G401.6 (cell line): ENCODE results near the gene RAB11FIP3.
"Not testable (repeated sequence)": the region's sequence is repeated elsewhere in the genome, so short reads cannot be mapped to it uniquely, and the experiment has no call there.

ENCODE experiments used
- FAIRE-seq: peaks from 2 replicates; lab custom pipeline; 2012; peaks lifted over from hg19 to GRCh38; lab: Jason Lieb, UNC

The RAB11FIP3 gene

DNA sequence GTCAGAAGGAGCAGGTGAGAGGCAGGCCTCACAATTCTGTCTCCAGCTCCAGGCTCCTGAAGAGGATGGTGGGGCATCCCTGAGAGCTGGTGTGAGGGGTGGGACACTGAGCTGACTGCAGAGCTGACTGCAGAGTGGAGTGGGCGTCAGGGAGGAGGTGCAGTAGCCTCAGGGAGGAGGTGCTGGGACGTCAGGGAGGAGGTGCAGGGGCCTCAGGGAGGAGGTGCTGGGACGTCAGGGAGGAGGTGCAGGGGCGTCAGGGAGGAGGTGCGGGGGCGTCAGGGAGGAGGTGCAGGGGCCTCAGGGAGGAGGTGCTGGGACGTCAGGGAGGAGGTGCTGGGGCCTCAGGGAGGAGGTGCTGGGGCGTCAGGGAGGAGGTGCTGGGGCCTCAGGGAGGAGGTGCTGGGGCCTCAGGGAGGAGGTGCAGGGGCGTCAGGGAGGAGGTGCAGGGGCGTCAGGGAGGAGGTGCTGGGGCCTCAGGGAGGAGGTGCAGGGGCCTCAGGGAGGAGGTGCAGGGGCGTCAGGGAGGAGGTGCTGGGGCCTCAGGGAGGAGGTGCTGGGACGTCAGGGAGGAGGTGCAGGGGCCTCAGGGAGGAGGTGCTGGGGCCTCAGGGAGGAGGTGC lies 41.9 kb downstream of the RAB11FIP3 start:
- not testable (repeated sequence) for FAIRE-seq

- FAIRE-seq = no peak
These were observed 42.8 kb downstream of the RAB11FIP3 start for GRCh38 chr16:468068-468821.

DNA sequence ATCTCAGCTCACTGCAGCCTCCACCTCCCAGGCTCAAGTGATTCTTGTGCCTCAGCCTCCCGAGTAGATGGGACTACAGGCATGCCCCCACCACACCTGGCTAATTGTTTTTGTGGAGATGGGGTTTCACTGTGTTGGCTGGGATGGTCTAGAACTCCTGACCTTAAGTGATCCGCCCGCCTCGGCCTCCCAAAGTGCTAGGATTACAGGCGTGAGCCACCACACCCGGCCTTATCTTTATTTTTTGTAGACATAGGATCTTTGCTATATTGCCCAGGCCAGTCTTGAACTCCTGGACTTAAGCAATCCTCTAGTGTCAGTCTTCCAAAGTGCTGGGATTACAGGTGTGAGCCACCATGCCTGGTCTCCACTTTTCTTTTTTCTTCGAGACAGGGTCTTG lies 44.0 kb downstream of the RAB11FIP3 start:
- not testable (repeated sequence) for FAIRE-seq

DNA sequence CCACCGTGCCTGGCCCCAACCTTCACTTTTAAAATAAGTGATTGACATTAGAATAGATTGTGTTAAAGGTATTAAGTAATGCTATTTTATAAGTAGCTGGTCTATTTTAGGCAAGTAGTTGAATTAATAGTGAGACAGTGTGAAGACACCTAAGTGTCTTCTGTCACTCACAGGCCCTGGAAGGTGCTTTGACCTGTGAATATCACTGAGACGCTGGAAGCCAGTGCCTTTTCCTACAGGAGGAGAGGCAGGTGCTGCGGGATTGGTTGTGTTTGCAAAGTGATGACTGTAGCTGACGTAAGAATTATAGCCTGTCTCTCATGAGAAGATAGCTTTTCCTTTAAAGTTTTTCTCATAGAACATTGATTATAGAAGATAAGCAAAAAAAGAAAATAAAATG lies 45.0 kb downstream of the RAB11FIP3 start:
- FAIRE-seq = no peak

GRCh38 chr16:471353-472198 lies 46.1 kb downstream of the RAB11FIP3 start:
- FAIRE-seq = no peak

DNA sequence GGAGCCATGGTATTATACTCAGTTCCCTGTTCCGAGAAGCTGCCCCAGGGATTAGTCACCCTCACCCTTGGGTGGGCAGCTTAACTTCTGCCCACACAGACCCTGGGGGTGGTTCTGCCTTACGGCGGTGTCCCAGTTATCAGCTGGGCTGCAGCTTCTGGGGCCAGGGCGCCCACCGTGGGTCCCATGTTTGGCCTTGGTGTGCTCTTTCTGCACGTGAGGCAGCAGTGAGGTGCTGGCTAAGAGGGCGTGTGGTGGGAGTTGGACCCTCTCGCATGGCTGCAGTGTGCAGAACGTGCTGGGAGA lies 46.7 kb downstream of the RAB11FIP3 start:
- FAIRE-seq = no peak

DNA sequence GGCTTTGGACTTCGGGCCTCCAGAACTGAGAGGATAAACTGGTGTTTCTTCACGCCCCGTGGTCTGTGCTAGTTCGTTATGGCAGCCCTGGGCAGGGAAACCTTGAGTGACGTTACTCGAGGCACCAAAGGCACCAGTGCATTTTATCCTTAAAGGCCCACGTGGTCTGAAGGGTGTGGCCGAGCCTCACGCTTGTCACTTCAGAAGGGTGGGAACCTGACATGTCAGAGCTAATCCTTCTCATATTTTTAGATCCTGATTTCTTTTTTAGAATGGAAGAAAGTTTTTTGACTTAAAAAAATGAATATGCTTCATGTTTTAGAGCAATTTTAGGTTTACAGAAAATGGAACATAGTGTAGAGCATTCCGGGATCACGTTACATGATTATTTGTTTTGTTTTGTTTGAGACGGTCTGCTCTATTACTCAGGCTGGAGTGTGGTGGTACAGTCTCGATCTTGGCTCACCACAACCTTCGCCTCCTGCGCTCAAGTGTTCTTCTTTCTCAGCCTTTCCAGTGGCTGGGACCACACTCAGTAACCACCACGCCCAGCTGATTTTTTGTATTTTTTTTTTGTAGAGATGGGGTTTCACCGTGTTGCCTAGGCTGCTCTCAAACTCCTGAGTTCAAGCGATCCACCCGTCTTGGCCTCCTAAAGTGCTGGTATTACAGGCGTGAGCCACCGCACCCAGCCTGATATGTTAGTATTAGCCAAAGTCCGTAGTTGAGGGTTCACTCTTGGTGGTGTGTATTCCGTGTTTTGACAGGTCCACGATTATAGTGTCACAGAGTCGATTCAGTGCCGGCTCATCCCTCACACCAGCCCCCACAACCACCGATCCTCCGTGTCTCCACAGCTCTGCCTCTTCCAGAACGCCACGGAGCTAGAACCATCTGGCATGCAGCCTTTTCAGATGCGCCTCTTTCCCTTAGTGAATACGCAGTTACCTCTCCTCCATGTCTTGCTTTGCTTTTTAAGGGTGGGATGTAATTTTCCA lies 47.9 kb downstream of the RAB11FIP3 start:
- FAIRE-seq = no peak

GRCh38 chr16:474420-475122 lies 49.1 kb downstream of the RAB11FIP3 start:
- no peak for FAIRE-seq

GRCh38 chr16:476039-476438 lies 50.6 kb downstream of the RAB11FIP3 start:
- no peak for FAIRE-seq

GRCh38 chr16:477301-478157 lies 52.1 kb downstream of the RAB11FIP3 start:
- no peak for FAIRE-seq

GRCh38 chr16:478287-478686 lies 52.8 kb downstream of the RAB11FIP3 start:
- FAIRE-seq = not testable (repeated sequence)

GRCh38 chr16:482468-483185 lies 57.2 kb downstream of the RAB11FIP3 start:
- FAIRE-seq = no peak

- FAIRE-seq = no peak
These were observed 58.1 kb downstream of the RAB11FIP3 start for GRCh38 chr16:483341-484075.

DNA sequence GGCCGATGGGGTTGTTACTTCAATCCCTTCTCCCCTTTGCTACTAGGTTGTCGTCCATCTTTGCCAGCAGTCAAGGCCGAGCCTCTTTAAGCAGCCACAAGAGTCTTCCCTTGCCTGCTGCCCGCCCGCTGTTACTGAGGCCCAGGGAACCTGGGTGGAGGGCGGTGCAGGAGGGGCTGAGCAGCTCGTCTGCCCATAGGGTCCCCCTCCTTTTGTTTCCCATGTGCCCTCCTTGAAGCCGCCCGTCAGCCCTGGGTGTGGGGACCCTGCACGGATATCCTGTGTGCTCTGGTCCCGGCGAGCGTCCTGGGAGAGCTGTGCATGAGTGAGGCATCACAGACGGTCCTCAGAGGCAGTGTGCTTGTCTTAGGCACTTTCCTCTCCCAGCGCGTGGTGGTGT lies 64.2 kb downstream of the RAB11FIP3 start:
- FAIRE-seq = no peak

DNA sequence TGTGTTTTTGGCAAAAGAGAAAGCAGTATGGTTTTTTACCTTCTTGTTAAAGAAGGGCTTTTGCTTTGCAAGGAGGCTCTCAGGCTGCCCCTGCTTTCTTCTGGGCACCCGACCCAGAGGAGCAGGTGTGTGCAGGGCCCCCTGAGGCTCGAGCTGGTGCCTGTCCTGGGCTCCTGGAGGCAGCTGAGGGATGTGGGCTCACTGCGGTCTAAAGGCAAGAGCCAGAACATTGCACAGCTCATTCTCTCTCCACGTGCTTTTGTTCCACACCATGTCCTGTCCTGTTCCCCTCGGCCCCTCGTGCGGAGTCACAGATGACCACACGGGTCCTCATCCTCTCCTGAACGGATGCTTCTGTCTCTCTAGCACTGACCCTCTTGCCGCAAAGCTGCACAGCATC lies 65.3 kb downstream of the RAB11FIP3 start:
- FAIRE-seq = no peak

DNA sequence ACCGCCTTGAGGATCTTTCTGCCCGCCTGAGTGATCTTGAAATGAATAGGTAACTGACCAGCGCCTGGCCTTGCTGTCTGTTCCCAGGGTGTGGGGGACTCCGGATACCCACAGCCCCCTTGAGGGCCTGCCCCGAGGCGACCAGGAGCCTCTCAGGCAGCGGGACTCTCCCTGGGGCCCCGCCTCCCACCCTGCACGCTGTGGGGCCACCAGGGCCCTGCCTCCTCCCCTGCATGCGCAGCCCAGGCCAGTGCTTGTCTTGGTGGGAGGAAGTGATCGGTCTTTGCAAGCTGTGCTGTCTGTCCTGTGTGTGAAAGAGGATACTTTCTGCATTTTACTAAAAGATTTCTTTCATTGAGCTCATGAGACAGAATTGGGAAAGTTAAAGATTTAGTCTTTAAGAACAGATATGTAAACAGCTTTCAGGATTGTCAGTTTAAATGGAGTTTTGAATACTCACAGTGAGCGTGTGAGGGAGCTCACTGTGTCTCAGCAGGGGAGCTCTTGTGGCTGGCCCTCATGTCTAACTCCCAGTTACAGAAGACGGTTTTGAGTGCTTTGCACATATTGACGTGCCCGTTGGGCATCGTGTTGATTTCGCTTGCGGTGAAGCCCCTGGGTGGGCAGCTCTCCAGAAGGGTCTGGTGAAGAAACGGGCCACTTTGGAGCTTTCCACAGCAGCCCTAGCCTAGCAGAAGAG lies 65.9 kb downstream of the RAB11FIP3 start:
- FAIRE-seq = no peak

DNA sequence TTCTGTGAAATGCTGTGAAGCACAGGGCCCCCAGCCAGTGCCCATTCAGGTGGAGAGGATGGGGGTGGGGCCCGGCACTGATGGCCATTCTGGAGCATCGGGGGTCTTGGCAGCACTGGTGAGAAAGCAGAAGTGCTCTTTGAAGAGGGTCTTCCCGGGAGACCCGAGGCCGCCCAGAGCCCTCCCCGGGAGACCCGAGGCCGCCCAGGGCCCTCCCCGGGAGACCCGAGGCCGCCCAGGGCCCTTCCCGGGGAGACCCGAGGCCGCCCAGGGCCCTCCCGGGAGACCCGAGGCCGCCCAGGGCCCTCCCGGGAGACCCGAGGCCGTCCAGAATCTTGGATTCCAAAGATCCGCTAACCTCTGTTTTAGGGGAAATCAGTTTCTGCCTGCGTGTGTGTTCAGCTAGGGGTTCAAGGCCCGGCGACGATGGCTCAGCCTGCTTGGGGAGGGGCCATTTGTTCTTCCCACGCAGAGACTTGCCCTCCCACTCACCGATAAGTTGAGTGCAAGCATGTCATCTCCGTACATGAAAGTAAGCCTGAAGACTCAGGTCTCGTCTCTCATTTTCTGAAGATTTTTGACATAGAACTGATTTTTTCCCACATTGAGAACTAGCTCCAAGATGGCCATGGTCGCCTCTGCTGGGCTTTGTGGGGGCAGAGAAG lies 66.9 kb downstream of the RAB11FIP3 start:
- no peak for FAIRE-seq

GRCh38 chr16:494676-495075 lies 69.2 kb downstream of the RAB11FIP3 start:
- not testable (repeated sequence) for FAIRE-seq
